PC-3 (cell line): ENCODE measurements around the gene NPC1. TPM values are rescaled to one million over a fixed set of nuclear protein-coding genes. Genes with fewer than 3 reads are reported as not detected.

ENCODE experiments used
- ATAC-seq: fragments of 200-7000 bp; cut with Tn5 transposase; 2 replicates; pipeline ENCODE4 v1.9.1; 2020; ENCODE audit warnings: mild to moderate bottlenecking, moderate library complexity
- BruUV-seq: library from RNA; stranded (reverse); fragments of 400-500 nt; replicated peaks from 2 replicates; lab custom pipeline; 2021; lab: Mats Ljungman, UMichigan
- CTCF ChIA-PET: fragments of 300-600 bp; sonication (Branson Sonifier 250); formaldehyde crosslinking; loops from one replicate; lab custom pipeline; 2022; ENCODE audit warnings: antibody characterized with exemption; lab: Charles Lee
- POLR2A ChIA-PET: fragments of 300-600 bp; sonication (Branson Sonifier 250); formaldehyde crosslinking; loops from one replicate; lab custom pipeline; 2022; ENCODE audit warnings: antibody characterized with exemption; ENCODE audit not compliant: unreplicated experiment; lab: Charles Lee
- DNase-seq: peaks from one replicate; pipeline ENCODE4 v3.0.0-alpha.2; 2015
- H2AFZ ChIP-seq: fragments of 300-600 bp; sonication (generic); 2 replicates; pipeline ENCODE4 v1.6.0; 2016; ENCODE audit warnings: antibody characterized with exemption, low read length
- H3F3A ChIP-seq: fragments of 300-600 bp; sonication (generic); one replicate; pipeline ENCODE4 v1.6.0; 2017; ENCODE audit warnings: antibody characterized with exemption, low read length, control low read depth, mild to moderate bottlenecking; ENCODE audit not compliant: unreplicated experiment
- H3K27ac ChIP-seq: fragments of 300-600 bp; sonication (generic); 2 replicates; pipeline ENCODE4 v1.5.1; 2016; ENCODE audit warnings: mild to moderate bottlenecking, low read length
- H3K27me3 ChIP-seq: fragments of 300-600 bp; sonication (generic); 2 replicates; pipeline ENCODE4 v1.6.1; 2016; ENCODE audit warnings: low read length, mixed read lengths
- H3K36me3 ChIP-seq: fragments of 300-600 bp; sonication (generic); 2 replicates; pipeline ENCODE4 v1.6.1; 2016; ENCODE audit warnings: low read depth, mixed run types, low read length, mixed read lengths
- H3K4me1 ChIP-seq: fragments of 300-600 bp; sonication (generic); 2 replicates; pipeline ENCODE4 v1.5.1; 2016; ENCODE audit warnings: low read length; ENCODE audit not compliant: insufficient read depth
- H3K4me2 ChIP-seq: fragments of 300-600 bp; sonication (generic); 2 replicates; pipeline ENCODE4 v1.6.0; 2016; ENCODE audit warnings: low read length
- H3K4me3 ChIP-seq: fragments of 300-600 bp; sonication (generic); 2 replicates; pipeline ENCODE4 v1.5.1; 2016; ENCODE audit warnings: mild to moderate bottlenecking, low read length, mixed read lengths
- H3K79me2 ChIP-seq: fragments of 300-600 bp; sonication (generic); 2 replicates; pipeline ENCODE4 v1.6.1; 2017; ENCODE audit warnings: low read length, mixed read lengths
- H3K9ac ChIP-seq: fragments of 300-600 bp; sonication (generic); 2 replicates; pipeline ENCODE4 v1.6.0; 2016; ENCODE audit warnings: mild to moderate bottlenecking, low read length
- H3K9me2 ChIP-seq: fragments of 300-600 bp; sonication (generic); replicated peaks from 2 replicates; pipeline ENCODE4 v1.6.1; 2016; ENCODE audit warnings: mixed run types, low read length, mixed read lengths
- H3K9me3 ChIP-seq: fragments of 300-600 bp; sonication (generic); 2 replicates; pipeline ENCODE4 v1.6.1; 2016; ENCODE audit warnings: low read length, mixed read lengths
- H4K20me1 ChIP-seq: fragments of 300-600 bp; sonication (generic); 2 replicates; pipeline ENCODE4 v1.6.1; 2016; ENCODE audit warnings: low read length, mixed read lengths
- CTCF ChIP-seq: fragments of 300-600 bp; sonication (generic); conservative IDR thresholded peaks from 2 replicates; pipeline ENCODE4 v1.5.1; 2017; ENCODE audit warnings: antibody characterized with exemption, low read depth, mild to moderate bottlenecking, low read length
- EZH2 ChIP-seq: fragments of 300-600 bp; sonication (generic); IDR thresholded peaks from one replicate; pipeline ENCODE4 v1.6.1; 2017; ENCODE audit warnings: antibody characterized with exemption, mild to moderate bottlenecking, low read length; ENCODE audit not compliant: unreplicated experiment
- EZH2phosphoT487 ChIP-seq: fragments of 300-600 bp; sonication (generic); IDR thresholded peaks from 2 replicates; pipeline ENCODE4 v1.6.1; 2018; ENCODE audit warnings: mild to moderate bottlenecking, antibody characterized with exemption, low read length, borderline replicate concordance
- intact Hi-C: fragments of 100-400 bp; cut with micrococcal nuclease; formaldehyde crosslinking; loops from 2 replicates; pipeline ENCODE4 v1.9.0; 2023
- total RNA-seq: library from RNA; depleted of rRNA; stranded (reverse); fragments of >200 nt; gene quantifications from 2 replicates; pipeline ENCODE4 v1.2.3, GENCODE V29; 2014

NPC1 gene
- total RNA-seq, 1 experiment from 2014 or later, result 85.5 TPM

- no peak for TF ChIP-seq EZH2phosphoT487
- TF ChIP-seq CTCF, result no peak
- TF ChIP-seq EZH2, result no peak
- CTCF ChIA-PET, result no interaction called here
- no peak for DNase-seq
- Histone ChIP-seq H3K9me2 (no peaks in the 10 kb centered on the region), H3K27ac (no peak overlapping the region), H3K9me3 (no peaks in the 10 kb centered on the region), H3K27me3 (no peaks in the 10 kb centered on the region), H2AFZ (no peak overlapping the region), H3K36me3 (peaks cover 63% of the 10 kb centered on the region), H3K4me3 (no peak overlapping the region), H4K20me1 (no peaks in the 10 kb centered on the region), H3K4me2 (no peak overlapping the region), H3K79me2 (no peaks in the 10 kb centered on the region), H3K4me1 (peaks cover 7% of the 10 kb centered on the region; the same call in 1 of the 2 replicates), H3K9ac (no peak overlapping the region), H3F3A (no peaks in the 10 kb centered on the region)
- intact Hi-C loops, result no loop called here
- POLR2A ChIA-PET, result no interaction called here
- no TSS peak for BruUV-seq
- no peak for ATAC-seq
Measured at GRCh38 chr18:23545247-23545789, 41.0 kb downstream of the NPC1 start.

GRCh38 chr18:23542461-23542860 lies 43.8 kb downstream of the NPC1 start:
- intact Hi-C loops, result no loop called here
- no peak overlapping the region for H3K4me3 ChIP-seq
- ATAC-seq (no peak), DNase-seq (no peak)
- no peak overlapping the region for H2AFZ ChIP-seq
- CTCF ChIA-PET, result no interaction called here
- H3K79me2 ChIP-seq, result no peaks in the 10 kb centered on the region
- H3K9me2 ChIP-seq, result no peaks in the 10 kb centered on the region
- no peak overlapping the region for H3K27ac ChIP-seq
- TF ChIP-seq EZH2phosphoT487, result no peak
- TF ChIP-seq CTCF, result no peak
- TF ChIP-seq EZH2, result no peak
- no peaks in the 10 kb centered on the region for H3K27me3 ChIP-seq
- POLR2A ChIA-PET, result no interaction called here
- H3K9ac ChIP-seq, result no peak overlapping the region
- no peaks in the 10 kb centered on the region for H4K20me1 ChIP-seq
- no peaks in the 10 kb centered on the region for H3K4me1 ChIP-seq
- H3F3A ChIP-seq, result no peaks in the 10 kb centered on the region
- peaks cover 82% of the 10 kb centered on the region for H3K36me3 ChIP-seq
- H3K4me2 ChIP-seq, result no peak overlapping the region
- BruUV-seq, result no TSS peak
- H3K9me3 ChIP-seq, result no peaks in the 10 kb centered on the region

DNA sequence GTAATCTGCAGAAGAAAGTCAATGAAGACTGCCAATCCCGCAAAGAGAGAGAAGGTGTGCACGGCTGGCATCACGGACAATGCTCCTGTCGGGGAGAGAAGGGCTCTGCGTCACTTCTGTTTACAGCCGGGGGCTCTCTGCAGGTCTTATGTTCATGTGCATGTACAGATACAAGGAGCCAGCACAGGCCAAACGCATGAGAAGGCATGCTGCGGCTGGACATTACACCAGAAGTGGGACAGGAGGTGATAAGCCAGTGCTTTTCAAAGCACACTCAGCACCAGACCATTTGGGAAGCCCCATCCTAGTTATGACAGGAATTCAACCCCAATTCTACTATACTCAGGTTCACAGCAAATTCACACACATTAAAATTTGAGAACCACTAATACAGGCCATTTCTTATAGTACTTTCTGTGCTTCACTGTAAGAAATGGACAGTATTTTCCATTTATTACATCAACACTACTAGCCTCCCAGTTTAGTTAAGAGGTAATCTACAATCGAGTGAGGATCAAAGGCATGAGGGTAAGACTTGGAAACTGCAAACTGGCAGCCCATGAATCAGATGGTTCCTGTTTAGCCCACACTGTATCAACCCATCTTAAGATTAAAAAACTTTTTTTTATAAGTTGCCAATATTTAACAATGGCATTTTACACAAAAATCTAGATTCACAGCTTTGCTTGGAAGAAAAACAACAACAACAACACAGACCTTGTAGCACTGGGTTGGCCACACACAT lies 44.8 kb downstream of the NPC1 start:
- ATAC-seq (no peak), DNase-seq (no peak)
- CTCF ChIA-PET, result no interaction called here
- Histone ChIP-seq H2AFZ (no peak overlapping the region), H3K79me2 (no peaks in the 10 kb centered on the region), H3K4me3 (no peak overlapping the region), H4K20me1 (no peaks in the 10 kb centered on the region), H3K9ac (no peak overlapping the region), H3F3A (no peaks in the 10 kb centered on the region), H3K4me1 (no peaks in the 10 kb centered on the region), H3K9me2 (no peaks in the 10 kb centered on the region), H3K9me3 (no peaks in the 10 kb centered on the region), H3K4me2 (no peak overlapping the region), H3K36me3 (peaks cover 81% of the 10 kb centered on the region), H3K27me3 (no peaks in the 10 kb centered on the region), H3K27ac (no peak overlapping the region)
- POLR2A ChIA-PET, result no interaction called here
- no peak for TF ChIP-seq CTCF
- no peak for TF ChIP-seq EZH2
- TF ChIP-seq EZH2phosphoT487, result no peak
- no TSS peak for BruUV-seq
- intact Hi-C loops, result no loop called here
